HT-29 (cell line): ENCODE data around the gene DNPH1. TPM values are rescaled to one million over a fixed set of nuclear protein-coding genes. Genes with fewer than 3 reads are reported as not detected.
A peak's percentile ranks its signal among the peaks of the same experiment; 100 is the strongest.

Experiments used
- DNase-seq: peaks from one replicate; pipeline ENCODE4 v3.0.0-alpha.2; 2015; ENCODE audit warnings: low spot score
- total RNA-seq: library from RNA; depleted of rRNA; stranded (reverse); fragments of >200 nt; shearing (Covaris generic); gene quantifications from 2 replicates; pipeline ENCODE4 v1.2.3, GENCODE V29; 2014

The DNPH1 gene
- total RNA-seq, 1 experiment from 2014 or later: 130 TPM

DNA sequence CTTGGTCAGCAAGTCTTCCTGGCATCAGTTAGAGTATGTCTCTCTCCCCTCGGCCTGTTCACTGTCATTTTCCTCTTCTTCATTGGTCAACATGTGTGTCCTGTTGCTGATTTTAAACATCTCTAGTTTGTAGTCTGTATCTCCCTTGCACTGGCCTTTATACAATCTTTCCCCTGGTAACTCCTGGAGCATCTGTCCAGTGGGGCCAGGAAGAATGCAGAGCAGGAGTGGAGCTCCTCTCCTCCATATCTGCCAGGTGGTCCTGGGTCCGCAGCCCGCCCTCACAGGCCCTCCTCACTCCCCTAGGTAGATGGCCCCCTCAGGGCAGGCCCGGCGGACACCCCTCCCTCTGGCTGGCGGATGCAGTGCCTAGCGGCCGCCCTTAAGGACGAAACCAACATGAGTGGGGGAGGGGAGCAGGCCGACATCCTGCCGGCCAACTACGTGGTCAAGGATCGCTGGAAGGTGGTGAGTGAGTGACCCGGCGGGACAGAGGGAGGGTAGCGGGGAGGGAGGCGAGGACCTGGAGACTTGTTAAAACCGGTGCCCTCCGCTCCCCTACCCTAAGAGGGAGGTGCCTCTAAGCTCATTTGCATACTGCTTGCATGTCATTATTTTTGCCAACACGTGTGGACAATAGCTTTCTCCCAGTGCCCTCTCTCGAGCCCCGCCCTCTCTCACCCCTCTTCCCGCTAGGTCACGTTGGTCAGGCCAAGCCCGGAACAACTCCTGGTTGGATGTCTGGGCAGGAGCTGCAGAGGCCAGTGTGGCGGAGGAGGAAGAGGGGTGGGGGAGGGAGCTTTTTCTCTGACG is 17.2 kb upstream of the DNPH1 start:
- DNase-seq: peak; percentile 58

DNA sequence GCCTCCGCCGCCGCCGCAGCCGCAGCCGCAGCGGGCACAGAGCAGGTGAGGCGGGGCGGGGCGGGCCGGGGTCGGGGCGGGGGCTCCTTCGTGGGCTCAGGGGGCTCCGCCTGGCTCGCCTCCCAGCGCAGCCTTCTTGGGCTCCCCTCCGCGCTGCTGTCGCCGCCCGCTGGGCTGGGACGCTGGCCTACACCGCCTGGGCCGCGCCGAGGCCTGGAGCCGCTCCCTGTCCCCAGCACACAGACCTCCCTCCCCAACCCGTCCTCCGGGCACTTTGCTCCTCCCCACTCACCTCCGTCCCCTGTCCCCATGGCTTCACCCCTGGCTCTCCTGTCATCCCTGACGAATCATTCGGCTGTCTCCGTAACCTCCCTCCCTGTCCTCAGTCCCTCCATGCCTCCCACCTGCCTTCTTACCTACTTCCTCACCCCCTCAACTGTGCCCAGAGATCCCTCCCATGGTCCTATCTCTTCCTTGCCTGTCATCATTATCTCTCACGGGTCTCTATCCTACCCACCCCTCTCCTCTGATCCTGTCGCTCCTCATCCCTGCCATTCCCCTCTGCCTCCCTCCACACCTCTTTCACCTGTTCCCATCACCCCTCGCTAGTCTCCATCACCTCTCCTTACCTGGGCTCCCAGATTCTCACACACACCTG is 14.5 kb upstream of the DNPH1 start:
- no peak for DNase-seq

DNA sequence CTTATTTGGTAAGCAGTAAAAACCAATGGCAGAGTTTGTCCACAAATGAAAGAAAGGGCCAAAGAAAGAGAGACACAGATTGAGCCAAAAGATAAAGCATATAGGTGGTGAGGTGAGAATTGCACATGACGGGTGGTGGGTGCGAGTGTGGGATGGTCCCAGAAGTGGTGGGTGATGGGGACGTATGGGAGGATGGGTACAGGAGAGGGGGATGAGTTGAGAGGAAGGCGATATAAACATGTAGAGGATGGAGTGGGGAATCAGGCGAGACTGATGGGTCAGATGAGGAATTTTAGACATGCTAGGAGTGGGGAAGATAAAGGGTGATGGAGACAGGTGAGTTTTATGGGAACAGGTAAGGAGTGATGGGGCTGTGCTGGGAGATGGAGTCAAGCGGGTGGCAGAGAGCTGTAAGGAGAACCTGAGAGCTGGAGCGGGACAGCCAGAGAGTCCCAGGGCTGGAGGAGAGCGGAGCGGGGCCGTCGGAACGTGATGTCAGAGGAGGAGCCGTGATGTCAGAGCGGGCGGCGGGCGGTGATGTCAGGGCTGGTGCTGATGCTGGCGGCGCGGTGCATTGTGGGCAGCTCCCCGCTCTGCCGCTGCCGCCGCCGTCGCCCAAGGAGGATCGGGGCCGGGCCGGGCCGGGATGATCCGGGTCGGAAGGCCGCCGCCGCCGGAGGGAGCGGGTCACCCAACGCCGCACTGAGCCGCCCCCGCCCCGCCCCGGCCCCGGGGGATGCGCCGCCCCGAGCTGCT is 13.8 kb upstream of the DNPH1 start, which contains the start of gene TTBK1:
TSS of gene TTBK1 (plus strand) at position 574 of the 756 bp plus-strand sequence. CDS start 3,180 bp downstream, outside the sequence.
- DNase-seq: no peak

DNA sequence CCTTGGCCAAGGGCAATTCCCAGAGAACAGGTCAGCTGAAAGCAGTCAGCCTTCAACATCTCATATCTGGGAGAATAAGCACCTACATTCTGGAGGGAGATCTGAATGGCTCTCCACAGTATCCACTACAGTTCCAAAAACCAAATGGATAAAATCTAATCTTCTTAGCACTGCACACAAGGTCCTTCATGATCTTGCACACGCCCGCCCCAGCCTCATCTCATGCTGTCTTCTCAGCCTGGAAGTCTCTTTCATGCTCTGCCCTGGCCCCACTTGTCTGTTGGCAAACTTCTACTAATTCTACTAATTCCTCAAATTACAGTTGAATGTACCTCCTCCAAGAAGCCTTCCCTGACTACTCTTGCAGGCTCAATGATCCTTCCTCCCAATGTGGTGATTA is 12.2 kb upstream of the DNPH1 start:
- no peak for DNase-seq

- DNase-seq: no peak
These were observed 11.7 kb upstream of the DNPH1 start for GRCh38 chr6:43240950-43241349.

DNA sequence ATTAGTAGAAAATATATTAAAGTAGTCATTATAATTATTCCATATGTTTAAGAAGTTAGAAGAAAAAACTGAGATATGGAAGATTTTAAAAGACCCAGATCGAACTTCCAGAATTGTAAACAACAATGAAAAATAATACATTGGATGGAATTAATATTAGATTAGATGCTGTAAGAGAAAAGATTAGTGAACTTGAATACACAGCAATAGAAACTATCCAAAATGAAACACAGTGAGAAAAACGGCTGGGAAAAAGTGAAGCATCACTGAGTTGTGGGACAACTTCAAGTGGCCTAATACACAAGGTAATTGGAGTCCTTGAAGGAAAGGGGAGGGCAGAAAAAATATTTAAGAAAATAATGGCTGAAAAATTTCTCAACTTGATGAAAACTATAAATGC is 9.8 kb upstream of the DNPH1 start:
- DNase-seq: no peak

- no peak for DNase-seq
These were observed 6.6 kb upstream of the DNPH1 start for GRCh38 chr6:43235841-43236240.

GRCh38 chr6:43231735-43232450 is 2.6 kb upstream of the DNPH1 start:
- no peak for DNase-seq

DNA sequence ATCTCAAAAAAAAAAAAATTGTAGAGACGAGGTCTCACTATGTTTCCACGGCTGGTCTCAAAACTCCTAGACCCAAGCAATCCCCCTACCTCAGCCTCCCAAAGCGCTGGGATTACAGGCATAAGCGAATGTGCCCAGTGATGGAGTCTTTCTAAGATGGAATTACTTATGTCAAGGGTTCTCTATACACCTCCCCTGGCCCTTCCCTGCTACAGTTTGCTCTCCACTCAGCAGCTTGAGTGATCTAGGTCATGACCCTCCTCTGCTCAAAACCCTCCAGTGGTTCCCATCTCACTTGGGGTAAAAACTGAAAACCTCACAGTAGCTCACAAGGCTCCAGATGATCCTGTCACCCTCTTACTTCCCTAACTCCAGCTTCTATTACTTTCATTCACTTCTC is 1.8 kb upstream of the DNPH1 start:
- DNase-seq: no peak

DNA sequence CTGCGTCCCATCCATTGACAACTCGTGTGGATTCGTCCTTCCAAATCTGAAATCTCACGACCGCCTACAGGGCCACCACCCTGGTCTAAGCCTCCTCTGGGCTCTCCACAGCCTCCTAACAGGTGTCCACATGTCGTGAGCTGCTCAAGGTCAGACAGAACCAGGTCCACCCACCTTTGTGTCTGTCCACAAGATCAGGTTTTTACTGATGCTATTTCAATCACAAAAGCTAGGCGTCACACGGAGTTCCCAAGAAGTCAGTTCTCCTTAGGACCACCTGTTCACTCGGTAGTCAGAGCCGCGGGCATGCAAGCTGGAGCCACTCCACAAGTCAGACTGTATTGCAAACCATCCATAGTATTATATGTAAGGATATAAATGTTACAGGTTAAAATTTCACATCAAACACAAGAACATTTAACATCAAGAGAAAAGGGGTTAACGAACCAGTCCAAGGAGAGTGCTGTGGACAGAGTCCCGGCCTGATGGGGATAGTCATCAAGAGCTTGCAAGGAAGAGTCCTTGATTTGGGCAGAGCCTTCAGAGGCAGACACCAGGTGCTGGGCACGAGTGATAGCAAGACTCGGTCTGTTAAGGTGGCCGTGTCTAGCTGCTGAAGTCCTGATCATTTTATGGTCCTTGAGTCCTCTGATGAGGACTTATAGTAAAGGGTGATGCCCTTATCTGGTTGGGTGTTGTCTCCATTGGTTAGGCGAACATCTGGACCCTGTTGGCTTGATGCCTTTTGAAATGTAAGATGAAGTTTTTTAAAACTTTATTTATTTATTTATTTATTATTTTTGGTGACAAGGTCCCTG is 731 bp upstream of the DNPH1 start:
- no peak for DNase-seq

- DNase-seq: no peak
These were observed 3.0 kb downstream of the DNPH1 start for GRCh38 chr6:43226192-43226851.

GRCh38 chr6:43223175-43223574 is 6.1 kb downstream of the DNPH1 start:
- no peak for DNase-seq

- DNase-seq: no peak
These were observed 6.7 kb downstream of the DNPH1 start for GRCh38 chr6:43222418-43223059.

DNA sequence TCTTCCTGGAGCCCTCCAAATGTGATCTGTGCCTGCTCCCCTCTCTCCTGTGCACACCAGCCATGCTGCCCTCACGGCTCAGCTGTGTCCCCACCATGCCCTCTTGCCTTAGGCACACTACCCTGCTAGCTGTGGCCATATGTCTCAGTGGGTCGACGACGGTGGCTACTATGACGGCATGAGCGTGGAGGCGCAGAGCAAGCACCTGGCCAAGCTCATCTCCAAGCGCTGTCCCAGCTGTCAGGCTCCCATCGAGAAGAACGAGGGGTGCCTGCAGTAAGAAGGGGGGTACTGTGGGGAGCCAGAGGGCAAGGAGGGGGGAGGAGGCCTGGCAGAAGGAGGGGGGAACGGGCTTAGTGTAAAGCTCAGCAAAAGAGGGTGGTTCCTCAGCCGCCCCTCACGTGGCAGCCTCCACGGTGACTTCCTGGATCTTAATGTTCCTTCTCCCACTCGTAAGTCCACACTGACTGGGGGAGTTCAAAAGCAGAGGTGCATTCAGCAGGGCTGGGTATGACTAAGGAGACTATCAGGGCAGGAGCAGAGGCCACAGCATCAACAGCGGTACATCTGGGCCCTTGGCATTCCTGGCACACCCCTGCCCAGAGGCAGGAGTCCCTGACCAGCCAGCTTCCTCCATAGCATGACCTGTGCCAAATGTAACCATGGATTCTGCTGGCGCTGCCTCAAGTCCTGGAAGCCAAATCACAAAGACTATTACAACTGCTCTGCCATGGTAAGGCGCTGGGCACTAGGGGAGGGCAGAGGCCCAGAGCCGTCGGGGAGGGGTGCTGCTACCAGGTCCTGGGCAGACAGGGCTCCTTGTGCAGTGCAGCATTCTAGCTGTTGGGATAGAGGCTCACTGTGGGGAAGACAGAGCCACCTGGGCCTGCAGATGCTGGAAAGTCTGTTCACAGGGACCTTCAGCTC is 8.0 kb downstream of the DNPH1 start:
- no peak for DNase-seq

GRCh38 chr6:43220439-43220951 is 8.8 kb downstream of the DNPH1 start:
- DNase-seq: no peak

GRCh38 chr6:43219814-43220213 is 9.5 kb downstream of the DNPH1 start:
- no peak for DNase-seq

GRCh38 chr6:43219119-43219518 is 10.2 kb downstream of the DNPH1 start:
- DNase-seq: no peak

DNA sequence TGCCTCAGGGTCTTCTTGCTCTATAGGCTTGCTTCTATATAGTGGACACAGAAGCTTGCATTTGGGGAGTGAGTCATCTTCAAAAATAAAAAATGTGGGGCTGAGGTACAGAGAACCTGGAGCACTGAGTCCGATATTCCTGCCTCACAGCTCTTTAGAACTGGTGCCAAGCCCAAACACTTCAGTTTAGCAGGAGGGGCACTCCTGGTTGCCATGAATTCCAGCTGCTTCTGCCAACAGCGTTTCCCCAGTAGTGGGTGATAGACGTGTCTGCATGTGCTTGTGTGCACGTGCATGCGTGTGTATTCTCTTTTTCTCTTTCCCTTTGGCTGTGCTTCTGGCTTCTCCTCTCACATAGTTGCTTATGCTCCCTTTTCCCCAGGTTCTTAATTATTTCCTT is 11.9 kb downstream of the DNPH1 start:
- DNase-seq: no peak
